ENCODE measurements around the gene MTMR6. TPM values are rescaled to one million over a fixed set of nuclear protein-coding genes. Genes with fewer than 3 reads are reported as not detected.

Gene MTMR6
- total RNA-seq, 1 donor from 2014 or later: 22.1 TPM

GRCh38 chr13:25203127-25203740 lies 84.1 kb downstream of the MTMR6 start:
- no peak for FAIRE-seq
- H3K27me3 ChIP-seq (ENCODE audit: control insufficient read depth, insufficient read depth, low read length): no peaks in the 10 kb centered on the region
- TF ChIP-seq CTCF (IDR thresholded peaks at IDR 0.05; ENCODE audit: insufficient read depth, low read length, severe bottlenecking): no peak
- no peaks in the 10 kb centered on the region for H3K36me3 ChIP-seq (ENCODE audit: control insufficient read depth, insufficient read depth, low read length)
- no peak overlapping the region for H3K4me3 ChIP-seq (ENCODE audit: low read depth, low read length)
- DNase-seq (ENCODE audit: low read depth): no peak

GRCh38 chr13:25200783-25201182 lies 86.5 kb downstream of the MTMR6 start:
- no peaks in the 10 kb centered on the region for H3K27me3 ChIP-seq (ENCODE audit: control insufficient read depth, insufficient read depth, low read length)
- DNase-seq (ENCODE audit: low read depth) (no peak), FAIRE-seq (no peak)
- H3K36me3 ChIP-seq (ENCODE audit: control insufficient read depth, insufficient read depth, low read length): no peaks in the 10 kb centered on the region
- TF ChIP-seq CTCF (IDR thresholded peaks at IDR 0.05; ENCODE audit: insufficient read depth, low read length, severe bottlenecking): no peak
- H3K4me3 ChIP-seq (ENCODE audit: low read depth, low read length): no peak overlapping the region

- TF ChIP-seq CTCF (IDR thresholded peaks at IDR 0.05; ENCODE audit: insufficient read depth, low read length, severe bottlenecking): no peak
- FAIRE-seq (no peak), DNase-seq (ENCODE audit: low read depth) (no peak)
- Histone ChIP-seq H3K4me3 (ENCODE audit: low read depth, low read length) (no peak overlapping the region), H3K27me3 (ENCODE audit: control insufficient read depth, insufficient read depth, low read length) (no peaks in the 10 kb centered on the region), H3K36me3 (ENCODE audit: control insufficient read depth, insufficient read depth, low read length) (no peaks in the 10 kb centered on the region)
These were observed 88.6 kb downstream of the MTMR6 start for GRCh38 chr13:25198647-25199046.

- no peak for DNase-seq (ENCODE audit: low read depth)
- TF ChIP-seq CTCF (IDR thresholded peaks at IDR 0.05; ENCODE audit: insufficient read depth, low read length, severe bottlenecking): no peak
- H3K4me3 ChIP-seq (ENCODE audit: low read depth, low read length): no peak overlapping the region
- no peaks in the 10 kb centered on the region for H3K27me3 ChIP-seq (ENCODE audit: control insufficient read depth, insufficient read depth, low read length)
- H3K36me3 ChIP-seq (ENCODE audit: control insufficient read depth, insufficient read depth, low read length): no peaks in the 10 kb centered on the region
- FAIRE-seq: no peak
These were observed 90.3 kb downstream of the MTMR6 start for GRCh38 chr13:25196971-25197370.

Other genes with a start within 250 kb of the MTMR6 start
- under 0.01 and 0.13 TPM in 2 replicates for gene PABPC3, start 191.4 kb downstream of the MTMR6 start, total RNA-seq
- gene AMER2, start 115.2 kb downstream of the MTMR6 start, total RNA-seq: not detected in 2 replicates
- 105 and 133 TPM in 2 replicates for gene NUP58, start 14.1 kb upstream of the MTMR6 start, total RNA-seq
- not detected in 2 replicates for gene ATP8A2, start 84.5 kb upstream of the MTMR6 start, total RNA-seq

Data from bronchial epithelial cell (primary cell).